Astrocyte of the spinal cord (primary cell): ENCODE results near the gene TEN1.
A peak's percentile ranks its signal among the peaks of the same experiment; 100 is the strongest.

Source experiments
- DNase-seq: peaks from one replicate; pipeline ENCODE4 v3.0.0; 2011; ENCODE audit warnings: low read depth, low spot score
- H3K4me3 ChIP-seq: 2 replicates; pipeline ENCODE4 v1.5.1; 2011; ENCODE audit warnings: low read depth, mild to moderate bottlenecking, low read length, moderate library complexity
- in situ Hi-C: cut with HindIII; loops from 2 replicates; pipeline ENCODE4 v1.10.0; 2017; ENCODE audit warnings: low sequenced_read_pairs
- TF ChIP-seq, protein P1 (sequence below): IDR thresholded peaks from 2 replicates; pipeline ENCODE4 v1.5.1; 2012; ENCODE audit warnings: low read depth, mild to moderate bottlenecking, low read length, inconsistent platforms

Gene TEN1, protein sequence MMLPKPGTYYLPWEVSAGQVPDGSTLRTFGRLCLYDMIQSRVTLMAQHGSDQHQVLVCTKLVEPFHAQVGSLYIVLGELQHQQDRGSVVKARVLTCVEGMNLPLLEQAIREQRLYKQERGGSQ

DNA sequence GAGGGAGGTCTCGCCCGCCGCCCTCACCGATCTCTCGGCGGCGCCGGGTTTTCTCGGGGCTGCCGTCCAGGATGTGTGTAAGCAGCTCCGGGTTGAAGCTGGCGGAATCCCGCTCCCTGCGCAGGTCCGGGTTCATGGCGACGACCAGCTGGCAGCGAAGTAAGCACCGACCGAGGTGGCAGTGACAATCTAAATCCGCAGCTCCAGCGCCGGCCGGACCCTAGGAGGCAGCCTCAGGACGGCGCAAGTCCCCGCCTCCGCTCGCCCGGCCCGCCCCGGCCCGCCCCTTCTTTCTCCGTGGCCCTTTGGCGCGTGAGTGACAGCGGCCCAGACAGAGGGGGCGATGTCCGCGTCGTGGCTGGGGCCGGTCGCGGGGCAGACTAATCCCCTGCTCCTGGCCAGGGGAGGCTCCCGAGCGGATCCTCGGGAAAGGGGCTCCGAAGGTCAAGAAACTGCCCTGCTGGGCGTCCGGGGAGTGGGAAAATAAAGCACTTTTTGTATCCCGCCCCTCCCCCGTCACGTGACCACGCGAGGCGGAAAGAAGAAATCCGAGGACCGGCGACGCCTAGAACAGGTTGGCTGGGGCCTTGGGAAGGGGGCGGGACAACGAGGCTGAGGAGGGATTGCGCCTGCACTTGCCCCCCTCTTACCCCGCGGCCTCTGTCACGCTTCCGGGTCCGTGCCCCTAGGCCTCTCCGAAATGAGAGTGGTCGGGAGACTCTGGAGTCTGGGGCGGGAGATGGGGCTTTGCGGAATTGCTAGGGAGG, at the start of gene TEN1, which contains the start of gene ACOX1:
Gene TEN1, plus strand, starts transcription at position 303 of the 767 bp plus-strand sequence. CDS start 6,953 bp downstream, outside the sequence.
Gene ACOX1, minus strand, starts transcription at position 229 of the 767 bp plus-strand sequence. Its CDS starts 93 bp downstream, at position 136.
- in situ Hi-C loops = no loop called here
- peak within 1 kb of the TSS; percentile 82 for H3K4me3 ChIP-seq
- TF ChIP-seq, protein P1, sequence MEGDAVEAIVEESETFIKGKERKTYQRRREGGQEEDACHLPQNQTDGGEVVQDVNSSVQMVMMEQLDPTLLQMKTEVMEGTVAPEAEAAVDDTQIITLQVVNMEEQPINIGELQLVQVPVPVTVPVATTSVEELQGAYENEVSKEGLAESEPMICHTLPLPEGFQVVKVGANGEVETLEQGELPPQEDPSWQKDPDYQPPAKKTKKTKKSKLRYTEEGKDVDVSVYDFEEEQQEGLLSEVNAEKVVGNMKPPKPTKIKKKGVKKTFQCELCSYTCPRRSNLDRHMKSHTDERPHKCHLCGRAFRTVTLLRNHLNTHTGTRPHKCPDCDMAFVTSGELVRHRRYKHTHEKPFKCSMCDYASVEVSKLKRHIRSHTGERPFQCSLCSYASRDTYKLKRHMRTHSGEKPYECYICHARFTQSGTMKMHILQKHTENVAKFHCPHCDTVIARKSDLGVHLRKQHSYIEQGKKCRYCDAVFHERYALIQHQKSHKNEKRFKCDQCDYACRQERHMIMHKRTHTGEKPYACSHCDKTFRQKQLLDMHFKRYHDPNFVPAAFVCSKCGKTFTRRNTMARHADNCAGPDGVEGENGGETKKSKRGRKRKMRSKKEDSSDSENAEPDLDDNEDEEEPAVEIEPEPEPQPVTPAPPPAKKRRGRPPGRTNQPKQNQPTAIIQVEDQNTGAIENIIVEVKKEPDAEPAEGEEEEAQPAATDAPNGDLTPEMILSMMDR = peak; percentile 30
- peak; percentile 97 for DNase-seq

DNA sequence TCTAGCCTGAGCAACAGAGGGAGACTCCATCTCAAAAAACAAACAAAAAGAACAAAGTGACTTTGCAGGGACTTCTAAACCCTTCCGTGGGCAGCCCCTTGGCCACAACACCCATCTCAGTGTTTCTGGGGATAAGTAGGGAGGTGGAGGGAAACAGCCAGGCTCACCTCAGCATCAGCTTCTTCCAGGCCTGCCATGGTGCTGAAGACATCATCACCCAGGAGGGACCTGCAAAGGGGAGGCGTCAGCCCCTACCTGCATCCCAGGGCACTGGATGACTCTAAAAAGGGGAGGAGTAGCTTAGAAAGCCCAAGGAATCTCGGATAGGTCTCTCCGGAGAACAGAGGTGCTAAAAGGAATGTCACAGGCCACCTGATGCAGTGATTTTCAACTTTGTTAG, 48.0 kb upstream of the TEN1 start:
- in situ Hi-C loops = no loop called here
- TF ChIP-seq, protein P1 = no peak
- no peak overlapping the region for H3K4me3 ChIP-seq
- DNase-seq = no peak

DNA sequence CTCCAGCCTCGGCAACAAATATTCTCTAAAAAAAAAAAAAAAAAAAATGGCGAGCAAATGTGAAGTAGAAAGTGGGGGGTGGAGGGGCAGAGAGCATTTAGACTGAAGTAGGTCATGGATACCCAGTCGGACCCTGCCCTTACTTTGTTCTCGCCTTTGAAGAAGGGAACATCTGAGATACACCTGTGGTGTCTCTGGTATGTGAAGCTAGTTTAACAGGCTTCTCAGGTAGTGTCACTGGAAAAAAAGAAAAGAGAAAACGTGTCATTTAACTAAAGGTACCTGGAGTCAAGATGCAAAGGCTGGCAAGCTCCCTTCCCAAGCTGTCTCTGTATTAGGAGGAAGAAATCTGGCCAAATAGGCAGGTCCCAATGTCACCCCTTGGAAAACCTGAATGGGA, 46.2 kb upstream of the TEN1 start:
- in situ Hi-C loops = no loop called here
- no peak overlapping the region for H3K4me3 ChIP-seq
- TF ChIP-seq, protein P1 = no peak
- DNase-seq = no peak

DNA sequence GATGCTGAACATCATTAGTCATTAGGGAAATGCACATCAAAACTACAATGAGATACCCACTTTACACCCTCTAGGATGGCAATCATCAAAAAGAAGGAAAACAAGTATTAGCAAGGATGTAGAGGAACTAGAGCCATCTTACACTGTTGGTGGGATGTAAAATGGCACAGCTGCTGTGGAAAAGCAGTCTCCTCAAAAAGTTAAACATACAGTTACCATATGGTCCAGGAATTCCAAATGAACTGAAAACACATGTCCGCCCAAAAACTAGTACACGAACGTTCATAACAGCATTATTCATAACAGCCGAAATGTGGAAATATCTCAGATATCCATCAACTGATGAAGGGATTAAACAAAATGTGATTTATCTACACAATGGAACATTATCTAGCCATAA, 45.2 kb upstream of the TEN1 start:
- TF ChIP-seq, protein P1 = no peak
- DNase-seq = no peak
- in situ Hi-C loops = no loop called here
- H3K4me3 ChIP-seq = no peak overlapping the region

DNA sequence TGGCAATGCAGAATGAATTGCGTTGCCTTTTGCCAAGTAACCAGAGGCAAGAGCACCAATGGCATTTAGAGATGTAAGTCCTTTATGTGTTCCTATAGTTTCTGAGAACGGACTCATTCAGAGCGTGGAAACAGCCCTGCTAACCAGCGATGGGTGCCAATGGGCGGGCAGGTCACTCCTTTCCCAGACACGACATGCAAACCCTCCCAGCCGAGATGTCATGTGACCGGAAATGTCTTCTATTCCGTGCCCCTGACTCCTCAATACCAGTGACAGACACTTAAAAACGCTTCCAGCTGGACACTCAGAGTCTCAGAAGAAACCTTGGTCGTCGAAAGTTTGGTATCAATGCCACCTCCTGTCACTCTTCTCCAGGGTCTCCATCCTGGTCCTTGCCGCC, 41.4 kb upstream of the TEN1 start:
- in situ Hi-C loops = no loop called here
- no peak overlapping the region for H3K4me3 ChIP-seq
- TF ChIP-seq, protein P1 = no peak
- DNase-seq = no peak

DNA sequence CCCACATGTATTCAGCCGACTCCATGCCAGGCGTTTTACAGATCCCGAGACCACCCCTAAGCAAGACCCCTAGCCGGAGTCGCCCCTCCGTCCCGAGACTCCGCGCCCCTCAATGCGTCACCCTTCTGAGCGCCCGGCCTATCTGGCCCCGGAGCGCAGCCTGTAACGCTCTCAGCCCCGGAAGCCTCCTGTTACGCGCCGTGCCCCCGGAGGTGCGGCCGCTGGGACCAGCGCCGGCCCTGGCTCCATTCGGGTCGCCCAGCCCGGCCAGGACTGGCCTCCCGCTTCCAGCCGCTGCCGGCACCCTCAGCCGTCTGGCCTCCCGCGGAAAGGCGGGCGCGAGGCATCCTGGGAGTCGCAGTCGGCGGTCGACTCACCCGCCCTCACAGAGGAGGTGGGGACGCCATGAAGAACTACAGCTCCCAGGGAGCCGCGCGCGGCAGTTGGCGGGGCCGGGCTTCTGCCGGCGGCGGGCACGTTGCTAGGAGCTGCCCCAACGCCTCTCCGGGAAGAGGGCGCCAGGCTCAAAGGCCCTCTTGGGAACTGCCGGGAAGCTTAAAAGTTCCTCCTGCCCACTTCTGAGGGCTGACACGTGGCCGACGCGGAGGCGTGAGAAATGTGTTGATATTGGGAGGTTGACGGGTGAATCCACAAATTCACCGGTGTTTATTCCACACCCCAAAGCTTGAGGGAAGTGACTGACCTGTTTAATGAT, 38.2 kb upstream of the TEN1 start, which contains the start of gene FBF1:
Gene FBF1, minus strand, starts transcription at position 316 of the 715 bp plus-strand sequence. CDS start 2,893 bp downstream, outside the sequence.
- DNase-seq = peak; percentile 95
- in situ Hi-C loops = no loop called here
- TF ChIP-seq, protein P1 = no peak
- H3K4me3 ChIP-seq = peak within 1 kb of the TSS; percentile 78
